Stimulated activated naive CD8-positive, alpha-beta T cell treated with anti-CD3 and anti-CD28 coated beads, Interleukin-15, Interleukin-2, amounts not matched to agents 100 U/mL and 50 U/mL, for 24 hours (primary cell): Measurements from ENCODE around the gene IGFBP1.

ENCODE experiments used
- ATAC-seq: fragments of 150-1000 bp; cut with Tn5 transposase; one replicate; pipeline ENCODE4 v1.10.0; 2021
- DNase-seq: peaks from one replicate; pipeline ENCODE4 v3.0.0; 2021

IGFBP1 gene

GRCh38 chr7:45938626-45939302 lies 50.5 kb downstream of the IGFBP1 start:
- ATAC-seq (no peak), DNase-seq (no peak)

GRCh38 chr7:45939574-45939973 lies 51.3 kb downstream of the IGFBP1 start:
- DNase-seq (no peak), ATAC-seq (no peak)

GRCh38 chr7:45940237-45940781 lies 52.0 kb downstream of the IGFBP1 start:
- ATAC-seq: peak; percentile 23
- DNase-seq: peak; percentile 29

GRCh38 chr7:45940939-45941338 lies 52.7 kb downstream of the IGFBP1 start:
- DNase-seq: no peak
- no peak for ATAC-seq
